H9 (cell line): ENCODE data around the gene FCN2. TPM values are rescaled to one million over a fixed set of nuclear protein-coding genes. Genes with fewer than 3 reads are reported as not detected.

Experiments used
- DNase-seq: peaks from one replicate; pipeline ENCODE4 v3.0.0-alpha.2; 2017
- H2AFZ ChIP-seq: one replicate; pipeline ENCODE4 v1.6.1; 2013; ENCODE audit warnings: mild to moderate bottlenecking, low read length, control low read depth, moderate library complexity
- H2AK5ac ChIP-seq: 2 replicates; pipeline ENCODE4 v1.6.1; 2013; ENCODE audit warnings: low read length, control low read depth, mixed read lengths; ENCODE audit not compliant: insufficient read length
- H2BK120ac ChIP-seq: one replicate; pipeline ENCODE4 v1.6.1; 2013; ENCODE audit warnings: low read depth, mild to moderate bottlenecking, low read length, control low read depth, inconsistent platforms; ENCODE audit not compliant: poor library complexity, severe bottlenecking
- H2BK12ac ChIP-seq: 2 replicates; pipeline ENCODE4 v1.6.1; 2013; ENCODE audit warnings: low read length, control low read depth, mixed read lengths, low read depth; ENCODE audit not compliant: insufficient read length
- H2BK15ac ChIP-seq: 2 replicates; pipeline ENCODE4 v1.6.1; 2013; ENCODE audit warnings: low read depth, low read length, control low read depth
- H2BK20ac ChIP-seq: one replicate; pipeline ENCODE4 v1.6.1; 2013; ENCODE audit warnings: low read depth, mild to moderate bottlenecking, low read length, control low read depth, inconsistent platforms; ENCODE audit not compliant: poor library complexity, severe bottlenecking
- H2BK5ac ChIP-seq: 2 replicates; pipeline ENCODE4 v1.6.1; 2013; ENCODE audit warnings: low read length, control low read depth, mixed read lengths; ENCODE audit not compliant: insufficient read length
- H3K14ac ChIP-seq: 2 replicates; pipeline ENCODE4 v1.6.1; 2013; ENCODE audit warnings: low read length, control low read depth; ENCODE audit not compliant: insufficient read depth
- H3K18ac ChIP-seq: 2 replicates; pipeline ENCODE4 v1.6.1; 2013; ENCODE audit warnings: low read depth, mild to moderate bottlenecking, mixed read lengths, low read length, control low read depth; ENCODE audit not compliant: insufficient read length
- H3K23ac ChIP-seq: 2 replicates; pipeline ENCODE4 v1.6.1; 2013; ENCODE audit warnings: low read length, control low read depth, mixed read lengths, low read depth; ENCODE audit not compliant: insufficient read length
- H3K23me2 ChIP-seq: 2 replicates; pipeline ENCODE4 v1.6.1; 2013; ENCODE audit warnings: low read depth, mild to moderate bottlenecking, mixed read lengths, low read length, control low read depth; ENCODE audit not compliant: insufficient read length, poor library complexity, severe bottlenecking
- H3K27ac ChIP-seq: 2 replicates; pipeline ENCODE4 v1.5.1; 2013; ENCODE audit warnings: low read length, control low read depth, mixed read lengths, low read depth; ENCODE audit not compliant: insufficient read length
- H3K27me3 ChIP-seq: 2 replicates; pipeline ENCODE4 v1.6.1; 2013; ENCODE audit warnings: low read length, control low read depth, inconsistent platforms; ENCODE audit not compliant: insufficient read depth
- H3K4ac ChIP-seq: 2 replicates; pipeline ENCODE4 v1.6.1; 2013; ENCODE audit warnings: low read depth, mild to moderate bottlenecking, control low read depth, inconsistent platforms, low read length, moderate library complexity
- H3K4me1 ChIP-seq: 2 replicates; pipeline ENCODE4 v1.6.1; 2013; ENCODE audit warnings: low read length, control low read depth, inconsistent platforms; ENCODE audit not compliant: insufficient read depth
- H3K4me2 ChIP-seq: 2 replicates; pipeline ENCODE4 v1.6.1; 2013; ENCODE audit warnings: low read length, control low read depth, mixed read lengths; ENCODE audit not compliant: insufficient read length, insufficient read depth
- H3K56ac ChIP-seq: 2 replicates; pipeline ENCODE4 v1.6.1; 2013; ENCODE audit warnings: low read depth, mild to moderate bottlenecking, mixed read lengths, low read length, control low read depth; ENCODE audit not compliant: insufficient read length
- H3K79me1 ChIP-seq: 2 replicates; pipeline ENCODE4 v1.6.1; 2013; ENCODE audit warnings: low read depth, mild to moderate bottlenecking, moderate library complexity, low read length, control low read depth, inconsistent platforms; ENCODE audit not compliant: insufficient read depth, poor library complexity, severe bottlenecking
- H3K79me2 ChIP-seq: 2 replicates; pipeline ENCODE4 v1.6.1; 2013; ENCODE audit warnings: low read length, control low read depth, inconsistent platforms; ENCODE audit not compliant: insufficient read depth
- H3K9ac ChIP-seq: 2 replicates; pipeline ENCODE4 v1.6.1; 2013; ENCODE audit warnings: low read length, control low read depth, mixed read lengths; ENCODE audit not compliant: insufficient read length; ENCODE audit errors: extremely low read depth
- H3K9me3 ChIP-seq: one replicate; pipeline ENCODE4 v1.6.1; 2013; ENCODE audit warnings: low read depth, low read length, inconsistent platforms; ENCODE audit not compliant: control insufficient read depth
- H3T11ph ChIP-seq: one replicate; pipeline ENCODE4 v1.6.1; 2013; ENCODE audit warnings: mild to moderate bottlenecking, low read length, control low read depth, inconsistent platforms
- H4K20me1 ChIP-seq: one replicate; pipeline ENCODE4 v1.6.1; 2013; ENCODE audit not compliant: control insufficient read depth, insufficient read length, insufficient read depth
- H4K5ac ChIP-seq: 2 replicates; pipeline ENCODE4 v1.6.1; 2013; ENCODE audit warnings: low read depth, mild to moderate bottlenecking, mixed read lengths, low read length, control low read depth; ENCODE audit not compliant: insufficient read length
- H4K8ac ChIP-seq: replicated peaks from 2 replicates; pipeline ENCODE4 v1.6.1; 2013; ENCODE audit warnings: low read length, control low read depth, mixed read lengths, low read depth; ENCODE audit not compliant: insufficient read length
- H4K91ac ChIP-seq: 2 replicates; pipeline ENCODE4 v1.6.1; 2013; ENCODE audit warnings: low read depth, mild to moderate bottlenecking, moderate library complexity, mixed read lengths, low read length, control low read depth; ENCODE audit not compliant: insufficient read length
- H3K27ac Mint-ChIP-seq, 3 experiments: 2 replicates in 2 of 3; 3 replicates in 1 of 3; pipeline ENCODE4 v1.8.0; 2020 to 2021; ENCODE audit warnings: mixed read lengths in 3 of 3, mild to moderate bottlenecking in 1 of 3, moderate library complexity in 1 of 3
- H3K27me3 Mint-ChIP-seq: 2 replicates; pipeline ENCODE4 v1.8.0; 2021; ENCODE audit warnings: low read depth, mild to moderate bottlenecking, moderate library complexity, mixed read lengths
- H3K36me3 Mint-ChIP-seq, 3 experiments: 2 replicates in 2 of 3; 3 replicates in 1 of 3; pipeline ENCODE4 v1.8.0; 2020 to 2021; ENCODE audit warnings: low read depth in 3 of 3, mixed read lengths in 3 of 3; ENCODE audit not compliant: insufficient read depth in 1 of 3
- H3K4me1 Mint-ChIP-seq, 2 experiments: 2 replicates each; pipeline ENCODE4 v1.8.0; 2020; ENCODE audit warnings: mixed read lengths in 2 of 2
- H3K4me3 Mint-ChIP-seq, 2 experiments: 2 replicates in 1 of 2; 3 replicates in 1 of 2; pipeline ENCODE4 v1.8.0; 2020 to 2021; ENCODE audit warnings: mild to moderate bottlenecking in 2 of 2, mixed read lengths in 2 of 2, moderate library complexity in 1 of 2
- H3K9me3 Mint-ChIP-seq, 2 experiments: 2 replicates in 1 of 2; 3 replicates in 1 of 2; pipeline ENCODE4 v1.8.0; 2020; ENCODE audit warnings: mild to moderate bottlenecking in 2 of 2, mixed read lengths in 2 of 2, moderate library complexity in 1 of 2
- CTCF ChIP-seq: fragments of 200-600 bp; sonication (generic); conservative IDR thresholded peaks from 3 replicates; pipeline ENCODE4 v1.8.0; 2021; ENCODE audit warnings: antibody characterized with exemption, mild to moderate bottlenecking
- WGBS: extraction: QIAGEN DNeasy Blood & Tissue Kit; methylation state at CpG from one replicate; pipeline ENCODE4 v1.1.7; 2013; ENCODE audit warnings: missing lambda C conversion rate, low lambda C conversion rate, mixed read lengths; ENCODE audit not compliant: insufficient read length; ENCODE audit errors: extremely low coverage; 5-methylcytosine and 5-hydroxymethylcytosine counted together
- total RNA-seq: library from RNA; stranded (reverse); gene quantifications from 2 replicates; pipeline ENCODE4 v1.2.1, GENCODE V29; 2021

The FCN2 gene
- total RNA-seq, 1 experiment from 2014 or later = not detected

- Histone ChIP-seq H3K56ac (no peak overlapping the region), H4K5ac (no peak overlapping the region), H2AK5ac (no peak overlapping the region), H3K4me1 (no peaks in the 10 kb centered on the region), H3K27ac (no peak overlapping the region), H2BK20ac (no peak overlapping the region), H4K91ac (no peak overlapping the region), H3K4me2 (no peak overlapping the region), H3K23me2 (no peaks in the 10 kb centered on the region), H3K14ac (no peak overlapping the region), H3K79me2 (no peaks in the 10 kb centered on the region), H2AFZ (no peak overlapping the region), H3K27me3 (no peaks in the 10 kb centered on the region), H3K4ac (no peak overlapping the region), H2BK12ac (no peak overlapping the region), H3K9ac (no peak overlapping the region), H3K23ac (no peak overlapping the region), H2BK15ac (no peak overlapping the region), H2BK120ac (no peak overlapping the region), H3K18ac (no peak overlapping the region), H3T11ph (no peak overlapping the region), H4K8ac (no peak overlapping the region), H3K9me3 (no peaks in the 10 kb centered on the region), H4K20me1 (no peaks in the 10 kb centered on the region), H3K79me1 (no peaks in the 10 kb centered on the region), H2BK5ac (no peak overlapping the region)
- WGBS = no CpG with 5 or more reads among the region's 20 CpGs
- Mint-ChIP-seq H3K9me3 (no peaks in the 10 kb centered on the region), H3K27ac (no peak overlapping the region), H3K27me3 (no peaks in the 10 kb centered on the region; the same call in 1 of the 2 replicates), H3K36me3 (no peaks in the 10 kb centered on the region), H3K4me1 (no peaks in the 10 kb centered on the region), H3K4me3 (no peak overlapping the region)
- no peak for DNase-seq
- TF ChIP-seq CTCF = no peak
Observed at GRCh38 chr9:134912126-134912840, 31.7 kb downstream of the FCN2 start.
